Superior temporal gyrus (tissue), 1 donor: ENCODE results near the gene ATP1A2.

Experiments used
- DNase-seq: peaks from one replicate; pipeline ENCODE4 v3.0.0-alpha.2; 2016; ENCODE audit errors: extremely low spot score

Gene ATP1A2

GRCh38 chr1:160085686-160086455 lies 29.7 kb upstream of the ATP1A2 start:
- peak; percentile 97 for DNase-seq

DNA sequence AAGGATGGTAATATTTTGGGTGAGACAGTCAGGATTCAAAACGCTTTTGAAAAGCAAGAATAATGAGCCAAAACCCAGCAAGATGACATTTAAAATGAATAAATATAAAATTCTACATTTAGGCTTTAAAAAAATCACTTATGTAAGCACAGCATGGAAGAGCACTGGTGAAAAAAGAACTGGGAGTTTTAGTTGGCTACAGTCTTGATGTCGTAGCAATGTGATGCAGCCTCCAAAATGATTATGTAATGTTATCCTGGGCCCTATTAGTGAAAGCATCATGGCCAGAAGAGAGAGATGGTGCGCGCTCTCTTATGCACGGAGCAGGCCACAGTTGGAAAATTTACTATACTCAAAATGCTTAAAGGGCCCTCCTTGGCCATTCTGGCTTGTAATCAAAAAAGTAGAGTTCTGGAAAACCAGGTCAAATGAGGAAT lies 29.1 kb upstream of the ATP1A2 start:
- DNase-seq = peak; percentile 84

DNA sequence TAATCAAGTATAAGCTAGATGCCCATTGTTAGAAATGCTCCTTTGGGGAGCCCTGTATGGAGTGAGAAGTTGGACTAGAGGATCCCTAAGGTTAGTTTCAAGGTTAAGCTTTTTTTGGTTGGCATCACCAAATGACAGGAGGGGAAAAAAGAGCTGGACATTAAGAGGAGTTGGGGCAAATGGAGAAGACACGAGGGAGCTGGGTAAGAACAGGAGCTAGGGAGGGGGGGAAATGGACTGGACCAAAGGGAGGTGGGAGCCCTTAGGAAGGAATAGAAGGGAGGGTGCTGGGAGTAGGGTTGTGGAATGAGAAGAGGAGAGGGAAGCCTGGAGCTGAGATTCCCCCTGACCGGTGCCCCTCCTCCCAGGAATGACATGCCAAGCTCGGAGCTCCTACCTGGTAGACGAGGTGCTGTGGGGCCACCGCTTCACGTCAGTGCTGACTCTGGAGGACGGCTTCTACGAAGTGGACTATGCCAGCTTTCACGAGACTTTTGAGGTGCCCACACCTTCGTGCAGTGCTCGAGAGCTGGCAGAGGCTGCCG lies 28.4 kb upstream of the ATP1A2 start:
- no peak for DNase-seq

DNA sequence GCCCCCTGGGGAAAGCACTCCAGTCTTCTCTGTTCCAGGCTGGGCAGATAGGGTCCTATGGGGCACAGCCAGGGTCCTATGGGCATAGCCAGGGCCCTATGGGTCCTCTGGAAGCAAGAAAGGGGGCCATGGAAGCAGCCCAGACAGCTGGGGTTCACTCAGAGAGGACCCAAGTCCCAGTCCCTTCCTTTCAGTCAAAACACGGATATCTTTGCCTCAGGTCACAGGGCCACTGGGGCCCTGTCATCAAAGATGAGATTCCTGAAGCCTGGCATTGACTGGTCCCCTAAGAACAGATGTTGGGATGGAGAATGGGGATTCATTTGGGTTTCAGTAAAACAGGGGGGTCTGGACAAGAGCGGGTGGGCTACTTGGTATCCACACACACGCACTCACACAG lies 25.7 kb upstream of the ATP1A2 start:
- DNase-seq = no peak

GRCh38 chr1:160090760-160091159 lies 24.8 kb upstream of the ATP1A2 start:
- DNase-seq = no peak

DNA sequence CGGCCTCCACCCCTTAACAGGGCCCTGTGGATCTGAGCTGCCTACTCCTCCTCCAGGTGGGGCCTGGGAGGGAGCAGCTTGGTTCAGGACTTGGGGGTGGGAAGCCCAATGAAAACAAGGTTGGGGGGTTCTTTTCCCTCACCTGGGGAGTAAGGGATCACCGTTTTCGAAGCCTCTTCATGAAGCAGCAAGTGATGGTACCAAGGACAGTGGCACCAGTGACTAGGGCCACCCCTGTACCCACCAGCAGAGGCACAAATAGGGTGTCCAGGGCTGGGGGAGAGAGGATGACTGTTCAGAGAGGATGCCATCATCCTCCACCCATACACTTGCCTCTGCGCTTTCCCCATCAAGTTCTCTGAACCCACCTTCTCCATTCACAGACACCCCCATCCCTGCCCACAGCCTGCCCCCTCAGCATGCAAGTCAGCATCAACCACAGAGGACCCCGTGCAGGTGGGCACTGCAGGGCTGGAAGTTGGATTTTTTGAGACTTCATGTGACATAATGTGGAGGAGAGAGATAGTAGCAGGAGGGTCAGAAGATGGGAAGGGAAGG lies 23.8 kb upstream of the ATP1A2 start:
- no peak for DNase-seq

GRCh38 chr1:160092366-160093068 lies 23.0 kb upstream of the ATP1A2 start:
- DNase-seq = peak; percentile 68

- DNase-seq = no peak
These were observed 22.5 kb upstream of the ATP1A2 start for GRCh38 chr1:160093069-160093395.

DNA sequence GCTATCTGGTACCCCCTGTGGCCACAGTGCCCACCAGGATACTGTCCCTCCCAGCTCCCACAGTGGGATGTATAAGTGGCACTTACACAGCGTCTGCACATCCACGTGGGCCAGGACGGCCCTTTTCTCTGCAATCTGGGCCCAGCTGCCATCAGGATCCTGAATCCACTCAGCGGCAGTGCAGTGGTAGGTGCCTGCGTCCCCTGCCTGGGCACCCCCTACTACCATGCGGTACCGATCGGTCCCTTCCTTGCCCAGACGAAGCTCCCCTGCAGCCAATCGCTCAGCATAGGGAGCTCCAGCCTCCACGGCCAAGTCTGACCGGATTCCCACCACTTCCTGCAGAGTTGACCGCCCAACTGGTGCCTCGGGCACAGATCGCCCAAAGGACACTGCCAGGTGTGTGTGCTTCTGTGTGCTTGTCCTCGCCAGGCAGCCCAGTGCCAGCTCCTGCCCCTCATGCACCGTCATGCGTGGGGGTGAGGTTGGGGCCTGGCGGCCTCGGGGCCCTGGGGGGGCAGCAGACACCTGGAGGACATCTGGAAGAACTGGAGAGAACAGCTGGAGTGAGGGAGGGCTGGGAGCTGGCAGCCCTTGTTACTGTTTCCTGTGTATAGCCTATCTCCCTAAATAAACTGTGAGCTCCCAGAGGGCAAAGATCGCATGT lies 21.8 kb upstream of the ATP1A2 start:
- peak; percentile 26 for DNase-seq

DNA sequence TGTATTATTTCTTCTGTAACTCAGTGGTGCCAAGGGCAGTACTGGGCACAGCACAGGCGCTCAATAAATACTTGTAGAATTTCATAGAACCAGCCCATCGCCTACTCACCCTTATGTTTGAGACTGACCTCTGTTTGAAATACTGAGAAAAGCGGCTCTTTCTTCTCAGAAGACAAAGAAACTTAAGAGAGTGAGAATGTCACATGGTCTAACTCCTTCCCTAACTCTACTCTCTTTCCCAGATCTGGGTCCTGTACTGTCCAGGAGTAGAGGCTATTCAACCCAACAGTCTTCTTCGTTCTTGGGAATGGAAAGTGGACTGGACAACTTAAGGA lies 21.3 kb upstream of the ATP1A2 start:
- peak; percentile 38 for DNase-seq

DNA sequence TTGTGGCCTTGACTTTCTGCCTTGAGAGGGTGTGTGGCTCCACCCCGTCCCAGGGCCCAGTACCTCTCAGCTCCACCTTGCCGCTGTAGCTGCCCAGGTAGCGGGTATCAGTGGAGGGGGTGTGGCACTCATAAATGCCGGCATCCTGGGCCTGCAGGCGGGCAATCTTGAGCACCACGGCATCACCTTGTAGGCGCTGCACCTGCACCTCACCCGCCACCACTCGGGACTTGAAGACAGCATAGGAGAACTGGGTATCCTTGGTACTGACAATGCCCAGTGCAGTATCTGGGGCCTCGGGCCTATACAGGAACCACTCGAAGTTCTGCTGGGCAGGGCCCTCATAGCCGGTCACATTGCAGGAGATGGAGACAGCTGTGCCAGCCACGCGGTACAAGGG lies 20.8 kb upstream of the ATP1A2 start:
- no peak for DNase-seq

- DNase-seq = peak; percentile 94
These were observed 20.0 kb upstream of the ATP1A2 start for GRCh38 chr1:160095382-160096105.

DNA sequence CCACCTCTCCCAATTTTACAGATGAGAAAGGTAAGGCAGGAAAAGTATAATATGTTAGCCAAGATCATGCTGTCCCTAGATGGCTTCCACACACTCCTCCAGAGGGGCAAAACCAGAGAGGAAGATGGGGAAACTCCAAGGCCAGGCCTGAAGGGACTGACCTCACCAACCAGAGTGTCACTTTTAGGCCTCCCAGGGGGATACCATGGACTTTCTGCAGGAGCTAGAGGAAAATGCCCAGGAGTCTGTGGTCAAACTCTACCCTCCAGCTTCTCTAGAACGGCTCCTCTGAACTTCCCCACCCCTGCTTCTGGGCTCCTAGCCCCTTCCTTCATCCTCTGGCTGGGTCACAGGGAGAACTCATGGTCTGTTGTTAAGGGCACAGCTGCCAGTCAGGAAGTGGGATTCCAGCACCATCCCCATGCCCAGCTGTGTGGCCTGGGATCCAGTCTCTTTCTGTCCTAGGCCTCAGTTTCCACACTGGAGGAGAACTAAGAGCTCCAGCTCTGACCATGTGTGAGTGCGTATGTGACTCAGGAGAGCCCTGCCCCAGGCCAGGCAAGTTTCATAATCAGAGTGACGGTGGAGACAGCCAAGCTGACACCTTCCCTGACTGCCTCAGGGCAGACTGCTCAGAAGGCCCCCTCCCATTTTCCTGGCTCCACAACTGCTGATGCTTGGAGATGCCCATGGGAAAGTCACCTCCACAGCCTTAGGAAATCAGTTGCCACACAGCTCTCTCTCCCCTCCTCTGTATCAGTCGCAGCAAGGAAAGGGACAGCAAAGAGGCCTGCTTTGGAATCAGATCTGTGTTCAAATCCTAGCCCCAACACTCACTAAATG lies 19.1 kb upstream of the ATP1A2 start:
- DNase-seq = peak; percentile 51

DNA sequence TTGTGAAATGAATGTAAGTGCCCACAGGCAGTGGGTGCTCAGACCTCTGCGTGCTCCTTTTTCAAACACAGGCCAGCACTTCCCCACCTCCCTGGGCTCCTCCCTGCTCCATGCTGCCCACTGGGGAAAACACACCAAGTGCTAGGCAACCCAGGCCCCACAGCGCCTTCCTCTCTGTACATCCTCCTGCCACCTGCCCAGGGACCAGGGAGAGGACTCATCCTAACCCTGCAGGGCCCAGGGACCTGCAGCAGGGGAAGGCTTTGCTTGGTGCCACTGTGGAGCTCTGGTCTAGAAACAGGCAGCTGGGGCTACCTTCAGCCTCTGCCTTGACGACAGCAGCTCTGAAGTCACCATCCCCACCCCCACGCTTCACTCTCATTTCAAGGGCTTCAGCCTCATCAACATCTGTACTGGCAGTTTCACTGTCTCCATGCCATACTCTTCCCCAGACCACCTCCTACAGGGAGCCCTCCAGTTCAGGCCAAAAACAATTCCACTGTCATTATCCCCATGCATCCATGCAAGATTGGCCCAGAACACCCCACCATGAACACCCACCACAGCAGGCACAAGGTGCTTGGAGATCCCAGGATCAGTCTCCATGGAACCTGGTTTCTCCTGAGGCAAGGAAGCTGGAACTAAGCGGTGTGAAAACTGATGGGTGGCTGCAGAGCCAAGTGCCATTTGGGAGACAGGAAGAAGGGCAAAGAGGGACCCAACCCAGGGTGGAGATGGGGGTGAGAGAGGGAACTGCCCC lies 18.2 kb upstream of the ATP1A2 start:
- peak; percentile 60 for DNase-seq

GRCh38 chr1:160097911-160098851 lies 17.4 kb upstream of the ATP1A2 start, which contains the start of gene IGSF8:
IGSF8 (minus strand) TSS chr1:160098619; CDS start chr1:160098472, 147 bp downstream.
- DNase-seq = peak; percentile 77

GRCh38 chr1:160098852-160099561 lies 16.6 kb upstream of the ATP1A2 start:
- DNase-seq = peak; percentile 92

DNA sequence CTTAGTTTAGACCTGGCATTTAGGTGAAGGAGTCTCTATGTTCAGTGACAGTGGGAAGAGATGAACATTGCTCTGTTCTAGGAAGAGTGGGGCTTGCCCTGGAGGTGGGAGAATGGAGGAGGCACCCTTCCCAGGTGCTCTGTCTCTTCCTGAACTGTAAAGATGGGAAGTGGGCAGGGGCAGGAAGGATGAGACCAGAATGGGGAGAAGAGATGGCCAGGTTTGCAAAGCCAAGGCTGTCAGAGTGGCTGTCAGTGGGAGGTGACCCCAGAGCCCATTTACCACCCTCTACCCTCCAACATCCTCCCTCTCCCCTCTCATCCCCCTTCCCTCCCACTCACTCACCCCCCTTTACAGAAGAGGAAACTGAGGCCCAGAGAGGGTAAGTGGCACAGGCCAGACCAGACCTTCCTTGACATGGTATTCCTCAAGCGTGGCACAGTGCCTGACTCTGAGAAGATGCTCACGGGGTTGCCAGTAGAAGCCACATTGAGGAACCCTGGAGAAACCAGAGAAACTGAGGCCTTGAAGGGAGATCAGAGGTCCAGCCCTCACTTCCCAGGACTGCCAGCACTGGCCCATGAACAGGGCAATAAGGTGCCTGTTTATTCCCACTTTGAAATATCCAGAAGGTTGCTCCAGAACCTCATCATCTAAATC lies 15.7 kb upstream of the ATP1A2 start:
- DNase-seq = no peak
